Sigmoid colon (tissue), 7 donors: ENCODE results near the gene RPL14. TPM values are rescaled to one million over a fixed set of nuclear protein-coding genes. Genes with fewer than 3 reads are reported as not detected.

Experiments
- DNase-seq: peaks from one replicate; pipeline ENCODE4 v3.0.0-alpha.2; 2019
- H3K27ac ChIP-seq, 4 donors: fragments of 200-600 bp; sonication (generic); one replicate each; pipeline ENCODE4 v1.5.1; 2016 to 2019; ENCODE audit warnings: mild to moderate bottlenecking in 1 of 4
- H3K27me3 ChIP-seq, 3 donors: fragments of 200-600 bp; sonication (generic); one replicate each; pipeline ENCODE4 v1.5.1; 2019; ENCODE audit warnings: mild to moderate bottlenecking in 1 of 3
- H3K36me3 ChIP-seq, 4 donors: fragments of 200-600 bp; sonication (generic); one replicate each; pipeline ENCODE4 v1.5.1; 2016 to 2019
- H3K4me1 ChIP-seq, 4 donors: fragments of 200-600 bp; sonication (generic); one replicate each; pipeline ENCODE4 v1.5.1; 2017 to 2019
- H3K4me3 ChIP-seq, 4 donors: fragments of 200-600 bp; sonication (generic); one replicate each; pipeline ENCODE4 v1.5.1; 2017 to 2019; ENCODE audit warnings: mild to moderate bottlenecking in 2 of 4, moderate library complexity in 1 of 4
- H3K9me3 ChIP-seq, 4 donors: fragments of 200-600 bp in 3 of 4; sonication (generic) in 3 of 4; one replicate each; pipeline versions ENCODE4 v1.5.1 to v1.6.1; 2013 to 2019
- CTCF ChIP-seq, 4 experiments: fragments of 450-650 bp in 3 of 4; fragments of 200-600 bp in 1 of 4; IDR thresholded peaks; one replicate each; pipeline ENCODE4 v1.5.1; 2016 to 2019; ENCODE audit warnings: antibody characterized with exemption in 4 of 4, mild to moderate bottlenecking in 3 of 4, moderate library complexity in 2 of 4
- EP300 ChIP-seq, 4 donors: sonication (generic); formaldehyde crosslinking; IDR thresholded peaks; one replicate each; pipeline ENCODE4 v1.6.1; 2017; ENCODE audit warnings: antibody characterized with exemption in 4 of 4
- POLR2A ChIP-seq, 2 donors: fragments of 450-650 bp; IDR thresholded peaks; one replicate each; pipeline ENCODE4 v1.6.1; 2016; ENCODE audit warnings: antibody characterized with exemption in 2 of 2, mild to moderate bottlenecking in 2 of 2, moderate library complexity in 2 of 2
- POLR2AphosphoS5 ChIP-seq, 4 donors: sonication (generic); formaldehyde crosslinking; IDR thresholded peaks; one replicate each; pipeline ENCODE4 v1.6.1; 2017; ENCODE audit warnings: antibody characterized with exemption in 4 of 4
- WGBS, 2 donors: extraction: QIAGEN DNeasy Blood & Tissue Kit; methylation state at CpG; one replicate each; pipeline ENCODE4 v1.1.7; 2013; 5-methylcytosine and 5-hydroxymethylcytosine counted together
- intact Hi-C: fragments of 100-400 bp; cut with DNase I; formaldehyde crosslinking; loops from one replicate; pipeline ENCODE4 v1.15.1; 2023
- polyA plus RNA-seq, 3 donors: library from polyadenylated mRNA; stranded (reverse); fragments of 200-250 nt; gene quantifications; one replicate each; pipeline ENCODE4 v1.2.3, GENCODE V29; 2013
- total RNA-seq, 4 donors: library from RNA; depleted of rRNA; stranded (reverse); fragments of >200 nt; gene quantifications; one replicate each; pipeline ENCODE4 v1.1.0, GENCODE V29; 2016
- donor health status: healthy with polysubstance abuse.
- donor health status: Bipolar disorder and iron deficiency.
- donor health status: healthy.

RPL14 gene
- 100 to 1,000 TPM; 447 to 619 (median 549) TPM for total RNA-seq
- polyA plus RNA-seq, result 1,000 to 10,000 TPM; 1,034 to 1,712 (median 1,302) TPM

- Histone ChIP-seq H3K9me3 (no peaks in the 10 kb centered on the region), H3K36me3 (peaks cover 14 to 43% (median 30%) of the 10 kb centered on the region in 4 donors), H3K27me3 (no peaks in the 10 kb centered on the region), H3K4me3 (peak within 1 kb of the TSS; percentile 68 to 96 (median 90)), H3K4me1 (peaks cover 0 to 41% (median 35%) of the 10 kb centered on the region in 4 donors), H3K27ac (peak within 1 kb of the TSS; percentile 85 to 94 (median 92))
- intact Hi-C loops, result loop anchor here (2.0 to 10.0 kb wide), 7 partner anchors 65 to 1618 kb away; partner anchors contain the start of genes CTNNB1, EIF1B, SCN11A and SLC25A38
- TF ChIP-seq CTCF (IDR thresholded peaks at IDR 0.05), result no peak
- TF ChIP-seq POLR2AphosphoS5 (IDR thresholded peaks at IDR 0.05), result peak; percentile 95 to 98 (median 96)
- peak in 1 of 4 donors; percentile 37 for TF ChIP-seq EP300 (IDR thresholded peaks at IDR 0.05)
- TF ChIP-seq POLR2A (IDR thresholded peaks at IDR 0.05), result peak; percentile 80 to 84
- DNase-seq, result peak; percentile 99
- WGBS, 2 donors, result 0% methylated on average over 79 of the region's 79 CpGs
Observed at GRCh38 chr3:40456940-40457823, at the start of gene RPL14. RPL14 (plus strand) TSS chr3:40457339; CDS start chr3:40457472, 133 bp downstream.

GRCh38 chr3:40407611-40408010 lies 49.5 kb upstream of the RPL14 start:
- intact Hi-C loops, result no loop called here

GRCh38 chr3:40414270-40414669 lies 42.9 kb upstream of the RPL14 start:
- TF ChIP-seq EP300 (IDR thresholded peaks at IDR 0.05), result no peak
- TF ChIP-seq POLR2AphosphoS5 (IDR thresholded peaks at IDR 0.05), result no peak
- no peak for TF ChIP-seq CTCF (IDR thresholded peaks at IDR 0.05)
- TF ChIP-seq POLR2A (IDR thresholded peaks at IDR 0.05), result no peak
- Histone ChIP-seq H3K27ac (no peak overlapping the region), H3K36me3 (no peaks in the 10 kb centered on the region), H3K27me3 (no peaks in the 10 kb centered on the region), H3K4me3 (no peak overlapping the region), H3K4me1 (no peaks in the 10 kb centered on the region), H3K9me3 (no peaks in the 10 kb centered on the region)
- 26 to 64% methylated on average over 1 of the region's 1 CpG for WGBS, 2 donors
- no peak for DNase-seq
- intact Hi-C loops, result no loop called here

More at GRCh38 chr3:40407611-40408010, 49.5 kb upstream of the RPL14 start:
- DNase-seq, result no peak
- H3K27ac ChIP-seq, result no peak overlapping the region
- no peaks in the 10 kb centered on the region for H3K27me3 ChIP-seq
- H3K9me3 ChIP-seq, result no peaks in the 10 kb centered on the region
- TF ChIP-seq EP300 (IDR thresholded peaks at IDR 0.05) (no peak), POLR2A (IDR thresholded peaks at IDR 0.05) (no peak), POLR2AphosphoS5 (IDR thresholded peaks at IDR 0.05) (no peak), CTCF (IDR thresholded peaks at IDR 0.05) (no peak)
- 79 to 85% methylated on average over 3 of the region's 3 CpGs for WGBS, 2 donors
- H3K36me3 ChIP-seq, result no peaks in the 10 kb centered on the region
- H3K4me1 ChIP-seq, result no peaks in the 10 kb centered on the region
- H3K4me3 ChIP-seq, result no peak overlapping the region

GRCh38 chr3:40417845-40418543 lies 39.1 kb upstream of the RPL14 start:
- H3K27ac ChIP-seq, result no peak overlapping the region
- TF ChIP-seq CTCF (IDR thresholded peaks at IDR 0.05) (no peak), EP300 (IDR thresholded peaks at IDR 0.05) (no peak), POLR2A (IDR thresholded peaks at IDR 0.05) (no peak), POLR2AphosphoS5 (IDR thresholded peaks at IDR 0.05) (no peak)
- 34 to 76% methylated on average over 2 of the region's 2 CpGs for WGBS, 2 donors
- no peaks in the 10 kb centered on the region for H3K4me1 ChIP-seq
- no peaks in the 10 kb centered on the region for H3K9me3 ChIP-seq
- H3K4me3 ChIP-seq, result no peak overlapping the region
- no peak for DNase-seq
- no peaks in the 10 kb centered on the region for H3K36me3 ChIP-seq
- no peaks in the 10 kb centered on the region for H3K27me3 ChIP-seq
- intact Hi-C loops, result no loop called here
